ENCODE measurements around the gene SAGE1. TPM values are rescaled to one million over a fixed set of nuclear protein-coding genes. Genes with fewer than 3 reads are reported as not detected.
A peak's percentile ranks its signal among the peaks of the same experiment; 100 is the strongest.

SAGE1 gene
- total and polyA plus RNA-seq, 8 donors, result 0.07 to 0.09 (median 0.08) TPM; not detected in 5

GRCh38 chrX:135931644-135932487, 38.4 kb downstream of the SAGE1 start:
- DNase-seq, result peak in 2 of 4 donors; percentile 30 to 49
- peak; percentile 63 to 65 for TF ChIP-seq CTCF (IDR thresholded peaks at IDR 0.05)

DNA sequence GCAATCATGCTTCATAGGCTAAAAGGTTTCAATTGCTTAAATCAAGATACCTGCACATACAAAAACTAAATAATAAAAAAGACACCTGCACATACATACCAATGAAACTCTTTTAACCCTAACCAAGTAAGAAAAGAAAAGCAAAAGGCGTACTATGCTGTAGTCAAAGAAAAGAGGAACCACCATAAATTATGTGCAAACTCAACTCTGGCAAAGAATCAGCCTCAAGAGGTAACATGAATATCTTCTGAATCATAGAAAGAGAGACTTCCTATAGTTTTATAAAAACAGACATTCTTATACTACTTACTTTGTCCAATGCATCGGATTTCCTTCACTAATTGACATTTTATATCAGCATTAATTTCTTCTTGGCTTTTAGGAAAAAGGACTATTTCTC, 51.0 kb downstream of the SAGE1 start:
- H3K27me3 ChIP-seq, result no peaks in the 10 kb centered on the region
- DNase-seq (no peak), ATAC-seq (no peak)
- H3K9me3 ChIP-seq, result no peaks in the 10 kb centered on the region
- H3K36me3 ChIP-seq, result no peaks in the 10 kb centered on the region
- H3K4me3 ChIP-seq, result no peak overlapping the region
- no peak overlapping the region for H3K27ac ChIP-seq
- no peak for TF ChIP-seq CTCF (IDR thresholded peaks at IDR 0.05)
- intact Hi-C loops (cut with DNase I), result no loop called here
- no peaks in the 10 kb centered on the region for H3K4me1 ChIP-seq

More at GRCh38 chrX:135931644-135932487, 38.4 kb downstream of the SAGE1 start:
- intact Hi-C loops (cut with DNase I), result no loop called here
- Histone ChIP-seq H3K27ac (no peak overlapping the region), H3K36me3 (no peaks in the 10 kb centered on the region), H3K4me1 (no peaks in the 10 kb centered on the region), H3K4me3 (no peak overlapping the region), H3K27me3 (no peaks in the 10 kb centered on the region), H3K9me3 (peaks cover 0 to 2% of the 10 kb centered on the region in 2 donors)
- peak; percentile 90 for ATAC-seq

DNA sequence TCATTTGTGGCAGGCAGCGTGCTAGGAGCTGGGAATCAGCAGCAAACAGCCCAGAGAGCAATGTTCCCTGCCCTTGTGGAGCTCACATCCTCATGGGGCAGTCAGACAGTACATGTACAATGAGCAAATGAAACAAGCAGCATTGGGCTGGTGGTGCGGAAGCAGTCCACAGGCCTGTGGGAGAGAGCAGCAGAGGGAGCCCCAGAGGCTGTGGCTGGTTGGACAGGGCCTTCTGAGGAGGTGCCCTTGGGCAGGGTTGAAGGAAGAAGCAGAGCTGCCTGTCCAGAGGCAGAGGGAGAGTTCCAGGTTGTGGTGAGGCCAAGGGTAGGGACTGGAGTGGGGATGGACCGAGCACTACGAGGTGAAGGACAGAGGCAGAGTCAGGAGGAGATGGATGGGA, 57.8 kb downstream of the SAGE1 start:
- Histone ChIP-seq H3K4me1 (no peaks in the 10 kb centered on the region), H3K36me3 (no peaks in the 10 kb centered on the region), H3K27me3 (no peaks in the 10 kb centered on the region), H3K27ac (no peak overlapping the region), H3K4me3 (no peak overlapping the region), H3K9me3 (no peaks in the 10 kb centered on the region)
- no peak for TF ChIP-seq CTCF (IDR thresholded peaks at IDR 0.05)
- ATAC-seq, result no peak
- no peak for DNase-seq
- intact Hi-C loops (cut with DNase I), result no loop called here

Other genes with a start within 250 kb of the SAGE1 start
- gene CT45A1, start 180.1 kb upstream of the SAGE1 start, total RNA-seq, result not detected
- gene CT45A1, start 180.1 kb upstream of the SAGE1 start, polyA plus RNA-seq (ENCODE audit: insufficient read length in 6 of 6), result 10 to 100 TPM in 2 of 6 donors, 1 to 10 TPM in 4; 6.2 to 14.2 (median 7.6) TPM
- gene CT45A3, start 125.5 kb upstream of the SAGE1 start, total RNA-seq, result not detected
- gene CT45A3, start 125.5 kb upstream of the SAGE1 start, polyA plus RNA-seq (ENCODE audit: insufficient read length in 6 of 6), result 10 to 100 TPM in 3 of 6 donors, 1 to 10 TPM in 1, not detected in 2; 5.4 to 33.5 (median 14.3) TPM
- not detected for gene CT45A5, start 108.2 kb upstream of the SAGE1 start, total RNA-seq
- 10 to 100 TPM; 20.5 to 49.9 (median 39.8) TPM for gene CT45A5, start 108.2 kb upstream of the SAGE1 start, polyA plus RNA-seq (ENCODE audit: insufficient read length in 6 of 6)
- not detected for gene CT45A6, start 90.9 kb upstream of the SAGE1 start, total RNA-seq
- not detected for gene CT45A6, start 90.9 kb upstream of the SAGE1 start, polyA plus RNA-seq (ENCODE audit: insufficient read length in 6 of 6)
- not detected for gene CT45A2, start 73.7 kb upstream of the SAGE1 start, total RNA-seq
- gene CT45A2, start 73.7 kb upstream of the SAGE1 start, polyA plus RNA-seq (ENCODE audit: insufficient read length in 6 of 6), result 10 to 100 TPM in 2 of 6 donors, 1 to 10 TPM in 2, under 1 TPM in 1, not detected in 1; 0.97 to 14.8 (median 1.8) TPM
- not detected for gene CT45A7, start 56.4 kb upstream of the SAGE1 start, total RNA-seq
- gene CT45A7, start 56.4 kb upstream of the SAGE1 start, polyA plus RNA-seq (ENCODE audit: insufficient read length in 6 of 6), result not detected
- not detected for gene CT45A8, start 39.2 kb upstream of the SAGE1 start, total RNA-seq
- under 1 TPM in 1 of 6 donors, not detected in 5; 0.42 TPM for gene CT45A8, start 39.2 kb upstream of the SAGE1 start, polyA plus RNA-seq (ENCODE audit: insufficient read length in 6 of 6)
- gene CT45A9, start 21.9 kb upstream of the SAGE1 start, total RNA-seq, result not detected
- gene CT45A9, start 21.9 kb upstream of the SAGE1 start, polyA plus RNA-seq (ENCODE audit: insufficient read length in 6 of 6), result under 1 TPM in 1 of 6 donors, not detected in 5; 0.42 TPM
- not detected for gene CT45A10, start 272 bp upstream of the SAGE1 start, total RNA-seq
- gene CT45A10, start 272 bp upstream of the SAGE1 start, polyA plus RNA-seq (ENCODE audit: insufficient read length in 6 of 6), result 10 to 100 TPM in 3 of 6 donors, 1 to 10 TPM in 3; 3.3 to 17.1 (median 11.1) TPM
- 10 to 100 TPM; 28.0 to 30.5 TPM for gene MMGT1, start 80.3 kb downstream of the SAGE1 start, total RNA-seq
- gene MMGT1, start 80.3 kb downstream of the SAGE1 start, polyA plus RNA-seq (ENCODE audit: insufficient read length in 6 of 6), result 10 to 100 TPM; 25.4 to 32.0 (median 29.4) TPM
- gene SLC9A6, start 91.7 kb downstream of the SAGE1 start, total RNA-seq, result 10 to 100 TPM; 15.1 to 17.1 TPM
- gene SLC9A6, start 91.7 kb downstream of the SAGE1 start, polyA plus RNA-seq (ENCODE audit: insufficient read length in 6 of 6), result 10 to 100 TPM; 20.5 to 24.3 (median 22.0) TPM